HG03135 (cell line): Measurements from ENCODE around the gene SPG11.
A peak's percentile ranks its signal among the peaks of the same experiment; 100 is the strongest.
"Not testable (repeated sequence)": the region's sequence is repeated elsewhere in the genome, so short reads cannot be mapped to it uniquely, and the experiment has no call there.

ENCODE experiments used
- ATAC-seq: cut with Tn5 transposase; IDR thresholded peaks from one replicate; pipeline ENCODE4 v1.9.1; 2021; ENCODE audit warnings: mild to moderate bottlenecking, moderate library complexity; ENCODE audit not compliant: unreplicated experiment

SPG11 gene

GRCh38 chr15:44565387-44566154, 97.9 kb downstream of the SPG11 start:
- no peak for ATAC-seq

GRCh38 chr15:44560926-44561325, 102.5 kb downstream of the SPG11 start:
- not testable (repeated sequence) for ATAC-seq

GRCh38 chr15:44554934-44555723, 108.3 kb downstream of the SPG11 start:
- no peak for ATAC-seq

- ATAC-seq: no peak
These were observed 112.7 kb downstream of the SPG11 start for GRCh38 chr15:44550734-44551133.

GRCh38 chr15:44550256-44550655, 113.2 kb downstream of the SPG11 start:
- no peak for ATAC-seq

GRCh38 chr15:44549152-44549551, 114.3 kb downstream of the SPG11 start:
- not testable (repeated sequence) for ATAC-seq

- peak; percentile 61 for ATAC-seq
These were observed 117.3 kb downstream of the SPG11 start for GRCh38 chr15:44545913-44546802.

GRCh38 chr15:44544745-44545144, 118.7 kb downstream of the SPG11 start:
- ATAC-seq: not testable (repeated sequence)

GRCh38 chr15:44542596-44542995, 120.9 kb downstream of the SPG11 start:
- no peak for ATAC-seq

- no peak for ATAC-seq
These were observed 122.0 kb downstream of the SPG11 start for GRCh38 chr15:44541282-44541958.

- no peak for ATAC-seq
These were observed 125.7 kb downstream of the SPG11 start for GRCh38 chr15:44537735-44538240.

- peak; percentile 87 for ATAC-seq
These were observed 126.3 kb downstream of the SPG11 start, which contains the start of gene EIF3J for GRCh38 chr15:44536962-44537734. EIF3J (plus strand) TSS chr15:44537147; CDS start chr15:44537195, 48 bp downstream.

- ATAC-seq: peak; percentile 60
These were observed 127.0 kb downstream of the SPG11 start for GRCh38 chr15:44536302-44536961.

GRCh38 chr15:44535523-44536301, 127.8 kb downstream of the SPG11 start:
- no peak for ATAC-seq

- no peak for ATAC-seq
These were observed 128.4 kb downstream of the SPG11 start for GRCh38 chr15:44535092-44535491.

GRCh38 chr15:44532689-44533088, 130.8 kb downstream of the SPG11 start:
- no peak for ATAC-seq

GRCh38 chr15:44532275-44532674, 131.2 kb downstream of the SPG11 start:
- ATAC-seq: not testable (repeated sequence)

GRCh38 chr15:44530653-44531052, 132.8 kb downstream of the SPG11 start:
- no peak for ATAC-seq
